Activated naive CD8-positive, alpha-beta T cell treated with anti-CD3 and anti-CD28 coated beads, Interleukin-2, amount 50 U/mL, for 16 hours (primary cell): ENCODE results near the gene HOXC10.
A peak's percentile ranks its signal among the peaks of the same experiment; 100 is the strongest.

Source experiments
- DNase-seq: peaks from one replicate; pipeline ENCODE4 v3.0.0-alpha.2; 2020; ENCODE audit warnings: low read depth, low spot score

The HOXC10 gene

DNA sequence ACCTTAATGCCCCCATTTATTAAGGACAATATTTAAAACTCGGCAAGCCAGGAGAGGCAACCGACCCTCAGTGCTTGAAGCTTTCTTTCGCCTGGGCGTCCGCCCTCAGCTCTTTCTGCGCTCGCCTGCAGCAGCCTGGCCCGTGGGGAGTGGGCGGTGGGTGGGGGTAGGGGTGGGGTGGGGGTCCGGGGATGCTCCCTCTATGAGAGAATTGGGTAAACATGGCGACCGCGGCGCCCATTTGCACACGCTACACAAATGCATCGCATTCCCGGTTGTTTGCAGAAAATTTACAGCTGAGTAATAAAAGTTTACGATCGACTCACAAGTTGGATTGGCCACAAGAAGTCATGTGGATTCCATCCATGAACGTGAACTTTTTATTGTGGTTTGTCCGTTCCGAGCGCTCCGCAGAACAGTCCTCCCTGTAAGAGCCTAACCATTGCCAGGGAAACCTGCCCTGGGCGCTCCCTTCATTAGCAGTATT, 31.6 kb downstream of the HOXC10 start:
- no peak for DNase-seq

DNA sequence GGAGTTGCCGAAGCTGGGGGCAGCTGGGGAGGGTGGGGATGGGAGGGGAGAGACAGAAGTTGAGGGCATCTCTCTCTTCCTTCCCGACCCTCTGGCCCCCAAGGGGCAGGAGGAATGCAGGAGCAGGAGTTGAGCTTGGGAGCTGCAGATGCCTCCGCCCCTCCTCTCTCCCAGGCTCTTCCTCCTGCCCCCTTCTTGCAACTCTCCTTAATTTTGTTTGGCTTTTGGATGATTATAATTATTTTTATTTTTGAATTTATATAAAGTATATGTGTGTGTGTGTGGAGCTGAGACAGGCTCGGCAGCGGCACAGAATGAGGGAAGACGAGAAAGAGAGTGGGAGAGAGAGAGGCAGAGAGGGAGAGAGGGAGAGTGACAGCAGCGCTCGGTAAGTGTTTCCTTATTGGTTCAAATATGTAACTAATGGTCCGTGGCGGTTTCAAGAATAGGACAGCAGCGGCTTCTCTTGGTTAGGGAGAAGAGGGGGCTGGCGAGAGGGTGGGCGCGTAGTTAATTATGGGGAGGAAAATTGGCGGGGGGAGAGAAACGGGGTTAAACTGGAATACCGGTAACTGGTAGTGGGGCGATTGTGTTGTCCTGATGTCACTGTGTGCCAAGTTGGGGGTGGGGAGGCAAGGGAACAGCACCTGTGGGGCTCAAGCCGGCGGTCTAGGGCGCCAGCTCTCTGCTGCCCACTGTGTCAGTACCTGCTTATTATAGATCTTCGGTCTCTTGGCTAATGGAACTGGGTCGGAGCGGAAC, 32.3 kb downstream of the HOXC10 start:
- no peak for DNase-seq

DNA sequence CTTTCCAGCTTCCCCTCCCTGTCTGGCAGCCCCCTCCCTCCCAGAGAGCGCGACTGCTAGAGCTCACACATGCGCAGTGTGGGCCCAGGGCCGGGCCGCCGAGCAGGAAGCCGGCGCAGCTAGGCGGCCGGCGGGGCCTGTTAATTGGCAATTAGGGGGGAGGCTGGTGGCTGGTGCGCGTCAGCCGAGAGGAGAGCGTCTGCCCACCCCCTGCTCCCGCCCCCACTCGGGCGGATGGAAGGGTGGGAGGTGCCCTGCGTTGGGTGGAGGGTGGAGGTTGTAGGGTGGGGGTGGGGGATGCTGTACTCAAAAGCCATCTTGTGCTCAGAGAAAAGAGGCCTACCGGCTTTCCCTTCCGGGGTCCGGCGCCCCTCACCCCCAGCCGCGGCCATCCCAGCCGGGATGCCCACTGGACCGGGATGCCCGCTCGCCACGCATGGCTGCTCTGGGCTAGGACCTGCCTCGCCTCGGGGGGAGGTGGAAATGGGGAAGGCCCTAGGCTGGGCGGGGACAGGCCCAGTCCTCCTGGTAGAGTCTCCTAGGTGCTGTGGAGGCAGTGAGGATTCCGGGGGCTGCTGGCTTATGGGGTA, 33.0 kb downstream of the HOXC10 start:
- peak; percentile 40 for DNase-seq

DNA sequence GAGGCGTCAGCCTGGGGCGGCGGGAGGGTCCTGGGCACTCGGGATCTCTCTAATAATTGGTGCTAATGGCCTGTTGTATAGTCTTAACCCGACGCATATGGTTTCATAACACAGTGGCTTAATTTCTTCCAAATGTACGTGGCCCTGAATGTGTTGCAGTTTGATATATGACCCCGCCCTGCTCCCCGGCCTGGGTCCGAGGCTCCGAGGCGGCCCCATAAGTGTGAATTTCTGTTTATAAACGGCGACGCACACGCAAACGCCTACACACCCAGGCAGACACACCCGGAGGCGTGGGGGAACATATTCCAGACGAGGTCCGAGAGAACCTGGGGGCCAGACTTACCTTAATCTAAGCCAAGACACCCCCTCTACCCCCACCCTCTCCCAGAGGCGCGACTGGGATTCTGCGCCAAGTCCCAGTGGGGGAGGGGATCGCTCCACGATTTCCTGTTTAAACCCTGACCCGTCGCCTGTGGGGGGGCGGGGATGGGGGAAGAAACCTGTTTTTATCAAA, 33.6 kb downstream of the HOXC10 start:
- no peak for DNase-seq

DNA sequence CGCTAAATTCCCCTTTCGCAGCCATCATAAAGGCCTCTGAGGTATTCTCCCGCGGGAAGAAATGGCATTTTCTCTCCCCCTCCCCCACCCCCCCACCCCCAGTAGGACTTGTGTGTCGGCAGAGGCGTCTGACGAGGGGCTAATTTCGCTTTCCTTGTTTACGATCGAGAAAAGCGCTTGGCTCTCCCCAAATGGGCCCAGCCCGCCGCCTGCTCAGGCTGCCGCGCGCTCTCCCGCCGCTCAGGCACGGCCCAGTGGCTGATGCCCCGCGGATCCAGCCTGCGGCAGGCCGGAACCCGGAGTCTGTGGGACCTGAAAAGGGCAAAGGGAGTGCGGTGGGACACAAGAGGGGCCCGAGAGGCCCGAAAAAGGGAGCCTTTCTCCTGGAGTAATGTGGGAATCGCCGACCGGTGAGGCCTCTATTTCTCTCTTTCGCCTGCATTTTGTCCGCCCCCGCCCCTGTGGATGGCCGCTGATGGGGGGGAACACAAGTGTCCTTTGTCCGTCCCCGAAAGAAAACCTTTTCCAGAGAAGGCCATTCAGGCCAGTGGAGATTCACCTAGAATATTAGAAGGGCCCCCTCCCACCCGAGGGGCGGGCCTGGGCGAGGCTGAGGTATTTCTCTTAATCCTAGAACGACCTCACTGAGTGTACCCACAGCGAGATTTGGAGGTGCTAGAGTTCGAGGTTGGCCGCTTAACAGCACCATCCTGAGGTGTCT, 34.3 kb downstream of the HOXC10 start:
- DNase-seq = no peak

DNA sequence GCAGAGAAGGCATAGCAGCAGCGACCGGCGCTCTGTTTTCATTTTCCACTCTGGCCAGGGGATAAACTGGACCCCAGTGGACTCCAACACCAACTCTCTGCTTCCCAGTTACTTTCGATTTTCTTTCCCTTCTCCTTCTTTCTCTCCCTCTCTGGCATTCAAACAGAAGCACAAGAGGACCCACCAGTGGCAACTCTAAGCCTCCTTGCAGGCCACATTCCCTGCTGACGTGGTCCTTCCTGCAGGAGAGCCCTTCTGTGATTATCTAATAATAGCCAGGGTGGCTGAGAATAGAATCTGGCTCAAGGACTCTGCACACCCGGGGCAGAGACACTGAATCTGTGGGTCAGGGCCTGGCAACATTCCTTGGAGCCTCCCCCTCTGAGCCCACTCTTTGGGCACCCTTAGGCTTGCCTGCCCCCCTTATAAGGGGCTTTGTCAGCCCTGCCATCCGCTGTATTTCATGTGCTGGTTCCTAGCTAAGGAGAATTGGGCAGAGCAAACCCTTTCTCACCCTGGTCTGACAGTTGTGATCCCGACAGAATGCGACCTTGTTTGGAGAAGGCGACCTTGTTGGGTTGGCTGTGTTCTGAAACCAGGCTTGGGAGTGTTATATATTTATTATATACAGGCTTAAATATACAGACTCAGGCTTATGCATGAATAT, 35.1 kb downstream of the HOXC10 start:
- no peak for DNase-seq

DNA sequence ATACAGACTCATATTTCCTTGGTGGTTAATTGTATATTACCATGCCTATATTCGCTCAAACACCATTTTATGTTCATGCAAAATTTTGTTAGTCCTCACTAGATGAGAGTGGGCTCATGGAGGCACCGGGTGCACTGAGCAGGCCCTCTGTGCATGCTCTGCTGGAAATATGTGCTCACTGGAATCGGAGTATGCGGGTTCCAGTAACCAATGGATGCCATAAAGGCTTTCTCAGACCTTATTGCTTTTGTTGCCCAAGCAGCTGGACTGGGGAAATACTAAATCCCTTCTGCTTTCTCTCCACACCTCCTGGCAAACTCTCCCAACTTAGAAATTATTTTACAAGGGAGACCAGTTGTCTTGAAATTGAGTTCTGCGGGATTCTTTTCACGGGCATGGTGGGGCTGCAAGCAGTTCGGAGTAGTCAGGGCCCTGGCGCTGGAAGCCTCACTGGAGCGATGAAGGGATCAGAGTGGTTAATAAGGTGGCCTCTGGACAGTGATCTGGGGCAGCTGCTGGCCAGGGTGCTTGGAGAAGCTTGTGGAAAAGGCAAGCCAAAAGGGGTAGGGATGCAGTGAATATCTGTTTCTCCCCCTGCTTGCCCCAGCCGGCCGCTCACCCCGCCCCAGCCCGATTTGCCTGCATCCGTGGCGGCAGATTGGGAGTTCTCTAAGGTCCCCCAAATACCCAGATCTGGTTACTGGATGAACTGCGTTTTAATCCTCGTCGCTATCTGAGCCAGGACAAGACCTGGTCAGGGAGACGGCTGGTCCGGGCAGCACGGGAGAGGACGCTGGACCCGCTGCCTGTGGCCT, 35.9 kb downstream of the HOXC10 start:
- DNase-seq = no peak

DNA sequence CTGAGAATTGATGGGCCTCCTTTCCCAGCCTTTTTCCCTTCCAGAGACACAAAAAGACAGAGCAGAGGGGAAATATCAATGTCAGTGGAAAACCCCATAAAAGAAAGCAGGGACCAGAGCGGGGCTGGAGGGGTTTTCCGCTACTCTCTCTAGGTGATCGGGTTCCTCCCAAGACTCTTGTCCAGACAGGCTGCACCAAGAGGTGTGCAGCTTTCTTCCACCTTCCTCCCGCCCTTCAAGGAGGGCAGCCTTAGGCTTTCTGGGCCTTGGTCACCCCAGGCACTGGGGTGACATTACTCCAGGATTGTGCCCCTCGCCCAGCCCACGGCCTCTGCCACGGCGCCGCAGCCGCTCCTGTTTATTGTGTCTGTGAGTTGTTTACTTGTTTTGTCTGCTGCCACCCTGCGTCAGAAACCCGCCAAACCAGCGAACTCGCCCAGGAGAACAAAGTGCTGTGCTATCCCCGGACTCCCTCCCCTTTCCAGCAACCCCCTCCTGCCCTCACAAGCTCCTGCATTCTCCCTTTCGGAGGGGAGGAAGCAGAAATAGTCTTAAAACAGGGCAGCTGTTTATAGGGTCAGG, 36.6 kb downstream of the HOXC10 start:
- no peak for DNase-seq

DNA sequence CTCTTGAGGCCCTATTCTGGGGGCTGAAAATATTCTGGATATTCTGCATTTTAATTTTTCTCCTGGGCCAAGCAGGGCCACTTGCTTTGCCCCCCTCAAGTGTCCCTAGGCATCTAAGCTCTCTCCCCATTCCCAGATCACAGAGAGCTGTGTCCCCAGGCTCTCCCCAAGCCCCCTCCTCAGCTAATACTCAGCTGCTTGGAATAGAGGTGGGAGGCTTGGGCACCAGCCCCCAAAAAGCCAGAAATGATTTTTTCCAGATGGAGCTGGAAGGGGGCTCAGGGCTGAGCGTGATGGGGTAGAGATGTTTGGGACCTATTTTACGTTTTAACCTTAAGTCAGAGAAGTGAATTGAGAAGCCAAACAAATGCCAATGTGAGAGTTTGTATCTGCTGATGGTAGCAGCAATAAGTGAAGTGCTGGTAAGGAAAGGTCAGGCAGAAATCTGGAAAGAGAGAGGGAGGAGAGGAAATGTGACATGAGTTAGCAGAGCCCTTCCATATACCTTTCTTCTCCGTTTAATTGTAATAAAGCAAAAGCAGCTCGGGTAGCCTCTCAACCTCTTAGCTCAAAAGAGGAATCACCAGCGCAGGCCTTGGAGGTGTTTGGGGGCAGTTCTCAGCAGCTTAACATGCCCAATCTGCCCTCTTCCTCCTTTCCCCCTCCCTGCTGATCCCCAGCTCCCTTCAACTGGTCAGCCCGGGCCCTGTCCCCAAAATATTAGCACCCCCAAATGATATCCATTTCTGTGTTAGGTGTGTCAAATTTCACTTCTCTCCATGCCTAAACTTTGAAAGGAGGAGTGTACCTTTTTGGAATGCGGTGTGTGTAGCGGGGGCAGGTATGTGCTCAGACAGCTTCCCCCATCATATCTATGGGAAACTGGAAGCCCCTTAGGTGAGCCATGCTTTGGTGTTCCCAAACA, 38.3 kb downstream of the HOXC10 start:
- no peak for DNase-seq

DNA sequence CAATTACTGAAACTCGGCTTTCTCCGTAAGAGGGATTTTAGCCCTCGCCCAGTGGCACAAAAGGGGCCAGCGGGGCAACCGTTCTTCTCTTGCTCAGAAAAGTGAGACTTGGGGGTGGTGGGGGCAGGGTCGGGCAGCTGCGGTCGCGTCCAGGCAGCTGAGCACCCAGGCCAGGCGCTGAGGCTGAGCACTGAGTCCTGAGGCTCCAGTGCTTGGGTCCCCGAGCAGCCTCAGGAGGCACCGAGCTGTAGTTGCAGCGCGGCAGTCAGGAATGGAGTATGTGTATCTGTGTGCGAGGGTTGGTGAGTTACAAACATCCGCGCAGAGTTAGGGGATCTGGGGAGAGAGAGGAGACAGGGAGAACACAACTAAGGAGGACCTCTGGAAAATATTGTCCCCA, 39.2 kb downstream of the HOXC10 start:
- DNase-seq = no peak

DNA sequence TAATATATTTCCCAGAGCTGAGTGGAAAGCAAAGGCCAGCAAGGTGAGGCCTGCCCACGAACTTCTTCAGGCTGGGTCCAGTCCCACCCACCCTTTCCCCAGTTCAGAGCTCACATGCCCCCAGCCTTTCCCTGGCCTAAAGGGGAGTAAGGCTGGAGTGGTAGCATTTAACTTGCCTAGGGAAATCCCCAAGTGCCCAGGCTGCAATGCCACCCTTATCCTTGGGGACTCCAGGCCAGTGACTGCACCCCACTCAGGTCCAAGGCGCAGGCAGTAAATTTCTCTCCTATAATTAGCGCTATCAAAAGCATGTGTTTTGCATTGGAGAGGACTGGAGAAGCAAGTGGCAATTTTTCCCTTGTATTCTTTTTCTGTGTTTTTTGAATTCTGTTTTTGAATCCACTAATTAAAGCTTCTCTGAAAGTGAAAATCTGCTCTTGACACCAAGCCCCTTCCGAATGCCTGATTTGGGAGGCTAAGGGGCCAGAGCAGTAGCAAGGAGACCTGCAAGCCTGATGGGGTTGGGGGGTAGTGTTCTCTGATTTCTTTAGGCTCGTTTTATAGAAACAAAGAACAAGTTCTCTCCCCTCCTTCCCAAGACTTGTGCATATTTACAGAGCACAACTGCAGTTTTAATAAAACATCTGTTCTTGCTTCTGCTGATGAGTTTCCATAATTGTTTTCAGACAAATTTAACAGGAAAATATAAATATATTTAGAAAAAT, 39.8 kb downstream of the HOXC10 start:
- no peak for DNase-seq

DNA sequence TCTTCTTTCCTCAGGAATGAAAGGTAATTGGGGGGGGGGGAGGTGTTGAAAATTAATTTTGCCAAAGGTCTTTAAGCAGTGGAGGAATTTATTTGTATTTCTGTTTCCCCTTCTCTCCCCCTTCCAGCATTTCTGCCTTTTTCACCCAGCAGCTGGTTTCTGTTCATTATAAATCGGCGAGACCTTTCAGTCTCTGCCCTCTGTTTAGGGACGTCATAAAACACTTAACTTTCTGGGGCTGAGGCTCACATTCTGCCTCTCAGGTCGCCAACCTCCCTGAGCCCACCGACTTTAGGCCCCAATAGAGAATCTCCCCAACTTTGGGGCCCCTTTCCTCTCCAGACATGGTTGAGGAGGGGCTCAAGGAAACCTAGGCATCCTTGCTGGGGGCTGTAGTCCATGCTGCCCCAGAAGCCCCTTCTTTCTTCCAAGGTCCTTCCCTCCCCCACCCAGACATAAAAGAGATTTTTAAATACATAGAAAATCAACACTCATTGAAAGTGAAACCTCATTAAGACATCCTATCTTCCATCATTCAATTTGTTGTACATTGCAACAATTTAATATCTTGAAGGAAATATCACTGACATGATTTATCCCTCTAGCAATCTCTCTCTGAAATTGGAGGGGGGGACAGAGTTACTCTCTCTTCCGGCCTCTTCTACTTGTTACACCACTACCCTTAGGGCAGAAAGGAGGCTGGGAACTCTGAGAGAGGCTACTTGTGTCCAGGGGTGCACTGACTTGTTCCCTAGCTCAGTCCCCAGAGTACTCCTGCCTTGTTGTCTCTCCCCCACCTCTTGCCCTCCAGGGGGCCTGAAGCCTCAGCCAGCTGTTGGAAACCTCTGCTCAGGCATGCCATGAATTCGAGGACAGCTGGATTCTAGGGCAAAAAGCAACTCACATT, 40.8 kb downstream of the HOXC10 start:
- DNase-seq = no peak

DNA sequence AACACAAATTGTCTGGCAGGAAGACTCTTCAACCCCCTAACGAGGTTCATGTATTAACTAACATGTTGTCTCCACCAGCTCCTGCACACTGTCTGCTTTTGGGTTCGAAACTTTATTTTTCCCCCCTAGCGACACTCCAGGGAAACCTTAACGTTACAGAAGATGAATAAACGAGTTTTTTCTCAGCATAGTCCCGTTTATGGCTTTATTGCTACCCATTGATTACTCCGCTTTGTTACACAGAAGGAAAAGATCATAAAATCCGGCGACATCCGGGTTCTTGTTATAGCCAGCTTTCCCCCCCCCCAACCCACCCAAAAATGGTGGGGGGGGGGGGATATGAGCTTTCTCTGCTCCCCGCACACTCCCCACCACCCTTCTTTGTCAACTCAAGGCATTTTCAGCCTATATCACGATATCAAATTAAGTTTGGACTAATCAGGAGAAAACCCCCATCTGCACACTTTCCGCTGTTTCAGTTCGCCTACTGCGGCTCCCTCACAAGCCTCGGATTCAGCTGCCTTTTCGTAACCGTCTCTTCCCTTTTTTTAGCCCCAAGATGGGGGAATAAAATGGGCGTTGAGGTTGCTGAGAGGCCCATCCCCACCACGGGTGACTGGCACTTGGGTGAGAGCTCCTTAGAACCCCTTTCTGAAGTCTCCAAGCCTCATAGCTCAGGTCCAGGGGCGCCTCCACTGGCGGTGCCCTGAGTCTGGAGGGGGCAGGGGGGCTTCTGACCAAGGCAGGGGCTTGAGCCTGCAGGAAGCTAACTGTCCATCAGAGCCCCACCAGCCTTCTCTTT, 41.9 kb downstream of the HOXC10 start:
- DNase-seq = no peak

DNA sequence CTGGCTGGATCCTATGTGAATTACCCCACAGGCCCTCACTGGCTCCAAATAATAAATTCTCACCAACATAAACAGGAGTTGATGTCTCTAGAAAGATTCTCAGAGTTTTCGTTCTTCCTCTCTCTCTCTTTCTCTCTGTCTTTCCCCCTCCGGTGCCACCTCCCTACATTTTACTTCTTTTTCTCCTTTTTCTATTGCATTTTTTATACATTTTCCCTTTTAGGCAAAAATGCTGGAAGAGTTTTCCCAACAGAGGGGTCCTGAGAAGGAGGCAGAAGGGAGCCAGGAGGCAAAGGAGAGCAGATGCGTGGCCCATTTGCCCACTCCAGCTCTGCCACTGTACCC, 42.5 kb downstream of the HOXC10 start:
- no peak for DNase-seq

DNA sequence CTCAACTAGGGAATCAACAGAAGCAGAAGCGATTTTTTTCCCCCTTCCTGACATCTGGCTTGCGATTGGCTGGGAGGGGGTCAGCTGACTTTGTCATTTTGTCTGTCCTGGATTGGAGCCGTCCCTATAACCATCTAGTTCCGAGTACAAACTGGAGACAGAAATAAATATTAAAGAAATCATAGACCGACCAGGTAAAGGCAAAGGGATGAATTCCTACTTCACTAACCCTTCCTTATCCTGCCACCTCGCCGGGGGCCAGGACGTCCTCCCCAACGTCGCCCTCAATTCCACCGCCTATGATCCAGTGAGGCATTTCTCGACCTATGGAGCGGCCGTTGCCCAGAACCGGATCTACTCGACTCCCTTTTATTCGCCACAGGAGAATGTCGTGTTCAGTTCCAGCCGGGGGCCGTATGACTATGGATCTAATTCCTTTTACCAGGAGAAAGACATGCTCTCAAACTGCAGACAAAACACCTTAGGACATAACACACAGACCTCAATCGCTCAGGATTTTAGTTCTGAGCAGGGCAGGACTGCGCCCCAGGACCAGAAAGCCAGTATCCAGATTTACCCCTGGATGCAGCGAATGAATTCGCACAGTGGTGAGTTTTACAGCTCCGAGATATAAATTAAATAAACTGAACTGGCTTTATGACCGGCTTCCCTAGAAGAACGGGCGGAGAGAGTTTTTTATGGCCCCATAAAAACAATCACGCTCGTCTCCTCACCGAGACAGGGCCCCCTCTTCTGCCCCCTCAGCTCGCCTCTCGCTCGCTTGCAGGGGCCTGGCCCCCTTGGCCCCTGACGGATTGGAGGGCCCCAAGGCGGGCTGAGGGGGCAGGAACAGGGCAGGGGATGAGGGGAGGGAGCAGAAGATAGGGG, 43.6 kb downstream of the HOXC10 start, which contains the start of gene HOXC6:
TSS of gene HOXC6 (plus strand) at position 127 of the 888 bp plus-strand sequence. CDS start at position 209, 82 bp downstream.
- DNase-seq = no peak
